SU-DHL-6 (cell line): ENCODE results near the gene ACAP3.

ENCODE experiments used
- H2AFZ ChIP-seq: fragments of 200-600 bp; sonication (generic); 2 replicates; pipeline ENCODE4 v1.6.1; 2014; ENCODE audit warnings: low read depth, mild to moderate bottlenecking, moderate library complexity, mixed read lengths, antibody characterized with exemption, low read length; ENCODE audit not compliant: severe bottlenecking
- H3F3A ChIP-seq: fragments of 200-600 bp; shearing (Covaris generic); 2 replicates; pipeline ENCODE4 v1.6.0; 2016; ENCODE audit warnings: antibody characterized with exemption, mild to moderate bottlenecking; ENCODE audit not compliant: insufficient read depth
- H3K27ac ChIP-seq: fragments of 200-600 bp; sonication (generic); 2 replicates; pipeline ENCODE4 v1.5.1; 2016; ENCODE audit warnings: low read depth, mild to moderate bottlenecking, low read length, moderate library complexity, mixed read lengths
- H3K27me3 ChIP-seq: fragments of 200-600 bp; sonication (generic), shearing (Covaris generic); 2 replicates; pipeline ENCODE4 v1.6.0; 2014; ENCODE audit warnings: mild to moderate bottlenecking, low read length
- H3K36me3 ChIP-seq: fragments of 200-600 bp; sonication (generic); 2 replicates; pipeline ENCODE4 v1.6.1; 2014; ENCODE audit warnings: mild to moderate bottlenecking, low read length, mixed read lengths
- H3K4me2 ChIP-seq: fragments of 300-600, 200-600 bp; shearing (Covaris generic), sonication (generic); 2 replicates; pipeline ENCODE4 v1.6.0; 2014; ENCODE audit warnings: low read length, low read depth, mild to moderate bottlenecking; ENCODE audit not compliant: poor library complexity, severe bottlenecking
- H3K4me3 ChIP-seq: fragments of 200-600 bp; sonication (generic); 2 replicates; pipeline ENCODE4 v1.5.1; 2014; ENCODE audit warnings: antibody characterized with exemption, low read length, mild to moderate bottlenecking, mixed read lengths; ENCODE audit not compliant: insufficient read depth, poor library complexity, severe bottlenecking
- H3K79me2 ChIP-seq: fragments of 200-600 bp; sonication (generic); 2 replicates; pipeline ENCODE4 v1.6.1; 2014; ENCODE audit warnings: mild to moderate bottlenecking, low read length, moderate library complexity; ENCODE audit not compliant: insufficient read depth
- H3K9ac ChIP-seq: fragments of 200-600 bp; sonication (generic); 2 replicates; pipeline ENCODE4 v1.7.0; 2014; ENCODE audit warnings: mild to moderate bottlenecking, low read length
- H3K9me2 ChIP-seq: fragments of 200-600 bp; sonication (generic); replicated peaks from 2 replicates; pipeline ENCODE4 v1.6.1; 2014; ENCODE audit warnings: low read length; ENCODE audit not compliant: insufficient read depth
- H3K9me3 ChIP-seq: fragments of 200-600 bp; sonication (generic); 2 replicates; pipeline ENCODE4 v1.6.1; 2014; ENCODE audit warnings: low read length, mixed read lengths; ENCODE audit not compliant: insufficient read depth
- H4K20me1 ChIP-seq: fragments of 200-600 bp; sonication (generic); 2 replicates; pipeline ENCODE4 v1.6.1; 2014; ENCODE audit warnings: low read depth, mild to moderate bottlenecking, antibody characterized with exemption, low read length, moderate library complexity, mixed read lengths
- CTCF ChIP-seq: fragments of 200-600 bp; sonication (generic); IDR thresholded peaks from one replicate; pipeline ENCODE4 v1.5.1; 2017; ENCODE audit warnings: antibody characterized with exemption, mild to moderate bottlenecking, low read length, moderate library complexity; ENCODE audit not compliant: insufficient read depth, poor library complexity, severe bottlenecking
- EZH2phosphoT487 ChIP-seq: fragments of 200-600 bp; sonication (generic), shearing (Covaris generic); conservative IDR thresholded peaks from 2 replicates; pipeline ENCODE4 v1.6.1; 2018; ENCODE audit warnings: mild to moderate bottlenecking, antibody characterized with exemption, low read length, moderate library complexity, mixed read lengths

ACAP3 gene

GRCh38 chr1:1274299-1274930, 33.3 kb downstream of the ACAP3 start:
- Histone ChIP-seq H3K9ac (peak overlapping the region; percentile 97), H3K9me3 (no peaks in the 10 kb centered on the region), H3F3A (no peaks in the 10 kb centered on the region), H3K79me2 (peaks cover 37% of the 10 kb centered on the region), H2AFZ (peak overlapping the region; percentile 93), H3K27me3 (no peaks in the 10 kb centered on the region), H3K36me3 (no peaks in the 10 kb centered on the region), H4K20me1 (peaks cover 4% of the 10 kb centered on the region; the same call in 1 of the 2 replicates), H3K4me3 (peak overlapping the region; percentile 81), H3K4me2 (peak overlapping the region; percentile 81), H3K9me2 (no peaks in the 10 kb centered on the region), H3K27ac (peak overlapping the region; percentile 43; the same call in 1 of the 2 replicates)
- no peak for TF ChIP-seq EZH2phosphoT487
- TF ChIP-seq CTCF: no peak

GRCh38 chr1:1273512-1274298, 34.0 kb downstream of the ACAP3 start, which contains the start of gene UBE2J2:
UBE2J2 (minus strand) TSS chr1:1273854; CDS start chr1:1267992, 5,862 bp downstream.
- peaks cover 4% of the 10 kb centered on the region; the same call in 1 of the 2 replicates for H4K20me1 ChIP-seq
- no peaks in the 10 kb centered on the region for H3K9me2 ChIP-seq
- peak within 1 kb of the TSS; percentile 43 for H3K27ac ChIP-seq
- peak within 1 kb of the TSS; percentile 97 for H3K9ac ChIP-seq
- H2AFZ ChIP-seq: peak within 1 kb of the TSS; percentile 93
- H3F3A ChIP-seq: no peaks in the 10 kb centered on the region
- no peaks in the 10 kb centered on the region for H3K27me3 ChIP-seq
- TF ChIP-seq CTCF (no peak), EZH2phosphoT487 (no peak)
- no peaks in the 10 kb centered on the region for H3K9me3 ChIP-seq
- no peaks in the 10 kb centered on the region for H3K36me3 ChIP-seq
- peak within 1 kb of the TSS; percentile 90 for H3K4me2 ChIP-seq
- peaks cover 40% of the 10 kb centered on the region for H3K79me2 ChIP-seq
- peak within 1 kb of the TSS; percentile 92 for H3K4me3 ChIP-seq

- no peaks in the 10 kb centered on the region for H3K9me2 ChIP-seq
- peak overlapping the region; percentile 18; the same call in 1 of the 2 replicates for H3K27ac ChIP-seq
- H3K9me3 ChIP-seq: no peaks in the 10 kb centered on the region
- peak overlapping the region; percentile 92 for H3K4me3 ChIP-seq
- peak overlapping the region; percentile 97 for H3K9ac ChIP-seq
- H3K36me3 ChIP-seq: no peaks in the 10 kb centered on the region
- peaks cover 44% of the 10 kb centered on the region for H3K79me2 ChIP-seq
- TF ChIP-seq CTCF (no peak), EZH2phosphoT487 (no peak)
- peaks cover 4% of the 10 kb centered on the region; the same call in 1 of the 2 replicates for H4K20me1 ChIP-seq
- H2AFZ ChIP-seq: no peak overlapping the region
- H3K4me2 ChIP-seq: peak overlapping the region; percentile 90
- no peaks in the 10 kb centered on the region for H3F3A ChIP-seq
- no peaks in the 10 kb centered on the region for H3K27me3 ChIP-seq
Measured at GRCh38 chr1:1273209-1273511, 34.6 kb downstream of the ACAP3 start.
